Activated CD4-positive, CD25-positive, alpha-beta regulatory T cell treated with anti-CD3 and anti-CD28 coated beads, Interleukin-2, amount 50 U/mL, for 16 hours (primary cell): Measurements from ENCODE around the gene RSAD1.

Experiments used
- DNase-seq: peaks from one replicate; pipeline ENCODE4 v3.0.0-alpha.2; 2020; ENCODE audit warnings: low read depth, low spot score

RSAD1 gene

GRCh38 chr17:50458270-50458669, 20.4 kb upstream of the RSAD1 start:
- no peak for DNase-seq

DNA sequence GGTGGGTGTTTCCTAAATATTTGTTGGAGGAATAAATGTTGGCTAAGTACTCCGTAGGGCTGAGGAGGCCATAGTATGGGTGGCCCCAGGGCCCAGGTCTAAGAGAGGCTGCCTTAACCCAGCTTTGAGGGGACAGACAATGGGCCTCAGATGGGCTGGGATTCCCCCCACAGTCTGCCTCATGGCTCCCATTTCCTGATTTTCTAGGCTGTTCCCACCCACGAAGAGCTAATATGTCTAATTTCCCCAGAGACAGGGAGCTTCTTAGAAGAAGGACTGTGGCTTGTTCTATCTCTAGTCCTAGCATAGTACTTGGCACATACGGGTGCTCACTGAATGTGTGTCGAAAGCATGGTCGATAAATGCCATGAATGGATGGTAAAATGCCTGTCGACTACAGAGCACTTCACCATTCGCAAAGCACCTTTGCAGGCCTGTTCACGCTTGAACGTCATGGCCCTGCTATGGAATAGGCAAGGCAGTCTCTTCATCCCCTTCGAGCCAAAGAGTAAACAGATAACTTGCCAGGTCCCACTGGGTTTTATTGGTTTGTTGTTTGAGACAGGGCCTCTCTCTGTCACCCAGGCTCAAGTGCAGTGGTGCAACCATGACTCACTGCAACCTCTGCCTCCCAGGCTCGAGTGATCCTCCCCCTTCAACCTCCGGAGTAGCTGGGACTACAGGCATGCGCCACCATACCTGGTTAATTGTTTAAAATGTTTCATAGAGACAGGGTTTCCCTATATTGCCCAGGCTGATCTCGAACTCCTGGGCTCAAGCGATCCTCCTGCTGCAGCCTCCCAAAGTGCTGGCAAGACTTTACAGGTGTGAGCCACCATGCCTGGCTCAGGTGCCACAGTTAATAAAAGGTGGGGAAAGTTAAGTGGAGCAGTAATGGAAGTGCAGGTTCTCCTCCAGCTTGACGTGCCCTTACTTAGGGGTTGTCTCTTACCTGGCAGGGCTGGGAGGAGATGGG, 19.7 kb upstream of the RSAD1 start:
- no peak for DNase-seq

- DNase-seq: no peak
Measured at GRCh38 chr17:50459756-50460155, 18.9 kb upstream of the RSAD1 start.

DNA sequence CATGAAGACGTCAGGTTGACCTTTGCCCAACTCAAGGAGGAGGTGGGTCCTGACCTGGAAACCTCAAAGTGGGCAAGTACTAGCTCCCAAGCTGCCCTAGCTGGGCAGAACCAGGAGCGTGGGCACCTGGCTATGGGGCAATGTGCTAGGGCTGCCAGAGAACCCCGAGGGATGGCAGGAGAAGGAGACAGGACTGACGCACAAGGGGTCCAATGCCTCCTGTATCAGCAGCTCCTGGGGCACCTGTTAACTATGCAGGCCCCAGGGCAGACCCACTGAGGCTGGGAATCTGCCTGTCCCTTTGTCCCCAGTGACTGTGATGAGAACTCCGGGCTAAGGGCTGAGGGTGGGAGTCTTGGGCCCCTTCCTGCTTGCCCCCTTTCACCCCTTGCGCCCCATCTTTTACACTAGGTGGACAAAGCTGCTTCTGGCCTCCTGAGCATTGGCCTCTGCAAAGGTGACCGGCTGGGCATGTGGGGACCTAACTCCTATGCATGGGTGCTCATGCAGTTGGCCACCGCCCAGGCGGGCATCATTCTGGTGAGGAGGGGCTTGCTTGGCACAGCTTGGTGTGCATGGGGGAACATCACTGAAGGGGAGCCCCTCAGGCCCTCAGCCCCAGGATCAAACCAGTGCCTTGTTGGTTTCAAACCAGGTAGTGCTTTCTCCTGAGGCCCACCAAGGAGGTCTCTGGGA, 17.7 kb upstream of the RSAD1 start:
- DNase-seq: no peak

DNA sequence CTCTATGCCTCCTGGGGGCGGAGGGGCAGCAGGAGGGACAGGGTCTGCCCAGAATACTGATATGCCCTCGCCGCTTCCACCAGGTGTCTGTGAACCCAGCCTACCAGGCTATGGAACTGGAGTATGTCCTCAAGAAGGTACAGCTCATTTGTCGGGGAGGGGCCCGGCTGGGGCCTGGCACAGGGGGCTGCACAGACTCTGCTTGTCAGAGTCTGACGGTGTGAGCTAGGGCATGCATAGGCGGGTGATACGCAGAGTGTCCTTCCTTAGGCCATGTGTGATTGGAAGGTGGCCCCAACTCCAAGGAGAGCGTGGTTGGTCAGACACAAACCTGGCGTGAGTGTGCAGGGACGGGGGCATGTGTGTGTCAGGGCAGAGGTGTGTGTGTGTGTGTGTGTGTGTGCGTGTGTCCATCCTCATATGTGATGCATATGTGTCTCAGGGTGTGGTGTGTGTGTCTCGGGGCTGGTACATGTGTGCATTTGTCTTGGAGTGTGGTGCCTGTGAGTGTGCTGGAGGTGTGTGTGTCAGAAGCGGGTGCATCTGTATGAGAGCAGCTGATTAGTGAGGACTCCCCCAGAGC, 17.0 kb upstream of the RSAD1 start:
- no peak for DNase-seq

DNA sequence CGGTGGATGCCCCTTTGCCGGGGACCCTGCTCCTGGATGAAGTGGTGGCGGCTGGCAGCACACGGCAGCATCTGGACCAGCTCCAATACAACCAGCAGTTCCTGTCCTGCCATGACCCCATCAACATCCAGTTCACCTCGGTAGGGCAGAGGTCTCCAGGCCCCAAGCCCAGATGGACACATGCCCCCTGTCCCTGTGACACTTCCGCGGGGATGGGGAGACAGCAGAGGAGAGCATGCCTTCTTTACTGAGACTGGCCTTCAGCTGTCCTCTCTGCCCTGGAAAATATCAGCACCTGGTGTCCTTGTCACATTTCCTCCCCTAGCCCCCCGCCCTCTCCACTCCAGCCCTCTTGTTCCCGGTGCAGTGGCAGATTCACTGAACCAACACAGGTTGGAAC, 16.2 kb upstream of the RSAD1 start:
- DNase-seq: no peak

DNA sequence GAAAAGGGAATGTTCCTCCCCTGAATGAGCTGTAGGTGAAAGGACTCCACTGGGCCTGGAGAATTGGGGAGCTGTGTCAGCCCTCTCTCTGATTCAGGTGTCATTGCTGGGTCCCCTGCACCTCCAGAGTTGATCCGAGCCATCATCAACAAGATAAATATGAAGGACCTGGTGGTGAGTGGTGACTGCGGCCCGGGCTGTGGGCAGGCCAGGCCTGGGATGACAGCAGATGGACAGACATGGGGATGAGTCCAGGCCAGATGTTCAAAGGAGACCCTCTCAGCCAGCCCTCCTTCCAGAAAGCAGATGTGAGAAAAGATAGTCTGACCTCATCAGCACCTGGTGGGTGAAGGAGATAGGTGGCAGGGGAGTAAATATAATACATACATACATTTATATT, 14.5 kb upstream of the RSAD1 start:
- DNase-seq: no peak

GRCh38 chr17:50464736-50465135, 13.9 kb upstream of the RSAD1 start:
- DNase-seq: no peak

DNA sequence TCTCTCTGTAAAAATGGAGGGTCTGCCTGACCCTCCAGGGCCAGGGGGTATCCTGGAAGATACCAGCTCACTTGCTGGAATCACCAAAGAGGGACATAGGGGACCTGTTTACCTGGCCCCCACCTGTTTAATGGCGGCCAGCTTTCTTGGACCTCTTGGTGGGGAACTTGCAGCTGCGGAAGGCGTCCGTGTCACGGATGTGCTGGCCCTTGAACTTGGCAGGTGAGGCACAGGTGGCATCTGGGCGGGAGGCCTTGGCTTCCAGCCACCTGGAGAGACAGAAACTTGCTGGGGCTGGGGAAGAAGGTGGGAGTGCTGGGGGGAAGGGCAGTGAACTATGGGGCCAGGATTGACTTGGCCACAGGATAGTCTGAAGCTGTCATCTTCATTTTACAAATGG, 13.5 kb upstream of the RSAD1 start:
- DNase-seq: no peak

DNA sequence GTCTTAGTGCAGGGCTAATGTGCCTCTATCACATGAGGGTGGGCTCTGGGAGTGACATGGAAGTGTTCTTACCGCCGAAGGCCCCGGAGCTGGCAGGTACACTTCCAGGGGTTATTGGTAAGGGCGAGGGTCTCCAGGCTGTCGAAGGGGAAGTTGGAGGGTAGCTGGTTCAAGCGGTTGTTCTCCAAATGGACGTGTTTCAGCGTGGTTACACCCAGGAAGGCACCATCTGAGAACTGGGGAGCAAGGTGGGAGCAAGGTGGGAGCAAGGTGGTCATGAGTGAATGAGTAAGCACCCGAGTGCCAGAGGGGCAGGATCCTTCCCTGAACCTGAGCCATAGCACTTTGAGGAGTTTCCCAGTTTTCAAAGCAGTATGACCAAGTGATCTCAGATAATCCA, 13.0 kb upstream of the RSAD1 start:
- no peak for DNase-seq

DNA sequence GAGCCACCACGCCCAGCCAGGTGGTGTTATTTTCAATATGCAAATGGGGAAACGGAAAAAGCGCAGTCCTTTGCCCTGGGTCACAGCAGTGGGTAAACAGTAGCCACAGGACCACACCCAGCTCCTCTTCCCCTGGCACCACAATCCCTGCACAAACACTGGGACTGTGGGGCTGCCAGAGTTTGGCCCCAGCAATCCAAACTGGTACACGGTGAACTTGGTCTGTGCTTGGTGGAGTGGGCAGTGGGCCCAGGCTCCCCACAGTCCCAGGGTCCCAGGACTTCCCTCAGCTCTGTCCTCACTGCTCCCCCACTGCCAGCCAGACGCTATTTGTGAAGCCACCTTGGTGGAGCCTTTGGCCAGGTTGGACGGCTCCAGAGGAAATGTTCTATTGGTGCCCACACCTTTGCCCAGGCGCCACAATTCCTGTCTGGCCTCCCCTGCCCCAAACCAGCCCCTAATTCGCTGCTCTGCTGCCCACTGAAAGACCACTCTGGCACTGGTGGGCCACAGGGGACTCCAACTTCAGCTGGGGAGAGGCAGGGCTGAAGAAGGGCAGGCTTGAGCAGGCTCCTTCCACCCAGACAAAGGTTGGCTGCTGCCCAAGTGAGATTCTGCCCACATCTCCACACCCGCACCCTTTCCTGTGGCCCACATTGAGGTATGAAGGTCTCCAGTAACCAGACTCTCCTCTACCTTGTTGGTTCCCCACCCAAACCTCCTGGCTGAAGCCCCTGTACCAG, 12.1 kb upstream of the RSAD1 start:
- DNase-seq: no peak

GRCh38 chr17:50467114-50467854, 11.4 kb upstream of the RSAD1 start:
- DNase-seq: no peak

DNA sequence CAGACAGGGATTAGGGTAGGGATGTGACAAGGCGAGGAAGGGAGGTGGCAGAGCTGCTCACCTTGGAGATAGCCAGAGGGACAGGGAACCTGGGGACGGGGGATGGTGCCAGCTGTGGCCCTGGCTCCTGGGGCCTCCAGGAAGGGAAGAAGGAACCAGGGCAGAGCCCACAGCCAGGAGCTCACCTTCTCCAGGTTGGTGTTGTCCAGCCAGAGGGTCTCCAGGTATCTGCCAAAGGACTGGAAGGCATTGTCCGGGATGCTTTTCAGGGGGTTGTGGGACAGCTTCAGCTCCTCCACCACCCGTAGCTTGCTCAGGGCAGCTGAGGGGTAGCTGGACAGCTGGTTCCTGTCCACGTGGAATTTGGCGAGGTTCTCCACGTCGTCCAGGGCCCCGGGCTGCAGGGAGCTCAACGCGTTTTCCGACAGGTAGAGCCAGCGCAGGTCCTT, 10.8 kb upstream of the RSAD1 start:
- DNase-seq: no peak

GRCh38 chr17:50468304-50469207, 10.1 kb upstream of the RSAD1 start, which contains the start of gene CHAD:
Gene CHAD, minus strand, starts transcription at chr17:50468880. Its CDS starts 67 bp downstream, at chr17:50468813.
- no peak for DNase-seq

- DNase-seq: no peak
Measured at GRCh38 chr17:50469208-50469605, 9.5 kb upstream of the RSAD1 start.

GRCh38 chr17:50469671-50470305, 8.9 kb upstream of the RSAD1 start:
- no peak for DNase-seq

GRCh38 chr17:50470426-50470825, 8.2 kb upstream of the RSAD1 start:
- no peak for DNase-seq

DNA sequence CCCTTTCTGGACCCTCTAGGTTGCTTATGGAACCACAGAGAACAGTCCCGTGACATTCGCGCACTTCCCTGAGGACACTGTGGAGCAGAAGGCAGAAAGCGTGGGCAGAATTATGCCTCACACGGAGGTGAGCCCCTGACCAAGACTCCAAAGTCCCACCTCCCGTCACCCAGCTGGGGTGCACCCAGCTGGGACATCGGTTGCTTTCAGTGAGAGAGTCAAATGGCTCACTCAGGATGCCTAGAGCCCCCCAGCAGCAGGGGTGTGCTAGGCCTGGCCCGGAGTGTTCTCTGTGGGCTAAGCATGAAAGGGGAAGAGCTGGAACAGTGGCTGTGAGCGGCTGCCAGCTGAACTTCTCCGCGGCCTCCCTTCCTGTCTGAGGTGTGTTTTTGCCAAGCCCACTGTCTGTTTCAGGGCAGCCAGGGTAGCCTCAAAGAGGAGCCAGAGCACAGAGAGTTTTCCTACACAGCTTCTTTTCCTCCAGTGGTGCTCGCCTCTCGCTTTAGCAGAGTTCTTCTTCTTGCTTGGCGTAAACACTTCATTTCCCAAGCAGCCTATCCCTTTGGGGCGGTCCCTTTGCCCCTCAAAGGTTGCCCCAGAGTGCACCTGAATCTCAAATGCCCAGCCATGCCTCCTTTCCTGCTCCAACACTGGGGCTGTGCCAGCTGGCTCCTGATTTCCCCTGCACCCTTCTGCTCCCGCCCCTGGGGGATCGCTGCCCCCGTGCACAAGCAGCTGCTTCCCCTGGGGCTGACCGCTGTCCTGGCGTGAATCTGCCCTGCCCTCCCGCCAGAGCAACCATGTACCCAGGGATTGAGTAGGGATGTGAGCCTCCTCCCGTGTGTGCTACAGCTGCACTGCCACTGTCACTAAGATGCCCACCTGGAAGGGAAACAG, 7.4 kb upstream of the RSAD1 start:
- no peak for DNase-seq
